ENCODE results near the gene TGFBR1.

GRCh38 chr9:99160173-99160572 lies 55.3 kb downstream of the TGFBR1 start:
- TF ChIP-seq CTCF (IDR thresholded peaks at IDR 0.05; ENCODE audit: insufficient read depth, low read depth, low read length) = no peak
- no peak for TF ChIP-seq EZH2 (IDR thresholded peaks at IDR 0.05; ENCODE audit: insufficient read depth, low read length)
